Activated naive CD8-positive, alpha-beta T cell treated with anti-CD3 and anti-CD28 coated beads, Interleukin-2, amount 50 U/mL, for 24 hours (primary cell): Measurements from ENCODE around the gene KRT13.

Source experiments
- ATAC-seq: fragments of 150-1000 bp; cut with Tn5 transposase; one replicate; pipeline ENCODE4 v1.10.0; 2021
- DNase-seq: peaks from one replicate; pipeline ENCODE4 v3.0.0; 2021
- H3K27ac Mint-ChIP-seq: one replicate; pipeline ENCODE4 v1.8.0; 2021; ENCODE audit warnings: mild to moderate bottlenecking, mixed read lengths
- H3K27me3 Mint-ChIP-seq: one replicate; pipeline ENCODE4 v1.8.0; 2021; ENCODE audit warnings: mixed read lengths
- H3K36me3 Mint-ChIP-seq: one replicate; pipeline ENCODE4 v1.8.0; 2021; ENCODE audit warnings: low read depth, mixed read lengths
- H3K4me1 Mint-ChIP-seq: one replicate; pipeline ENCODE4 v1.8.0; 2021; ENCODE audit warnings: mixed read lengths
- H3K4me3 Mint-ChIP-seq: one replicate; pipeline ENCODE4 v1.8.0; 2021; ENCODE audit warnings: mild to moderate bottlenecking, moderate library complexity, mixed read lengths
- H3K9me3 Mint-ChIP-seq: one replicate; pipeline ENCODE4 v1.8.0; 2021; ENCODE audit warnings: mixed read lengths

The KRT13 gene

DNA sequence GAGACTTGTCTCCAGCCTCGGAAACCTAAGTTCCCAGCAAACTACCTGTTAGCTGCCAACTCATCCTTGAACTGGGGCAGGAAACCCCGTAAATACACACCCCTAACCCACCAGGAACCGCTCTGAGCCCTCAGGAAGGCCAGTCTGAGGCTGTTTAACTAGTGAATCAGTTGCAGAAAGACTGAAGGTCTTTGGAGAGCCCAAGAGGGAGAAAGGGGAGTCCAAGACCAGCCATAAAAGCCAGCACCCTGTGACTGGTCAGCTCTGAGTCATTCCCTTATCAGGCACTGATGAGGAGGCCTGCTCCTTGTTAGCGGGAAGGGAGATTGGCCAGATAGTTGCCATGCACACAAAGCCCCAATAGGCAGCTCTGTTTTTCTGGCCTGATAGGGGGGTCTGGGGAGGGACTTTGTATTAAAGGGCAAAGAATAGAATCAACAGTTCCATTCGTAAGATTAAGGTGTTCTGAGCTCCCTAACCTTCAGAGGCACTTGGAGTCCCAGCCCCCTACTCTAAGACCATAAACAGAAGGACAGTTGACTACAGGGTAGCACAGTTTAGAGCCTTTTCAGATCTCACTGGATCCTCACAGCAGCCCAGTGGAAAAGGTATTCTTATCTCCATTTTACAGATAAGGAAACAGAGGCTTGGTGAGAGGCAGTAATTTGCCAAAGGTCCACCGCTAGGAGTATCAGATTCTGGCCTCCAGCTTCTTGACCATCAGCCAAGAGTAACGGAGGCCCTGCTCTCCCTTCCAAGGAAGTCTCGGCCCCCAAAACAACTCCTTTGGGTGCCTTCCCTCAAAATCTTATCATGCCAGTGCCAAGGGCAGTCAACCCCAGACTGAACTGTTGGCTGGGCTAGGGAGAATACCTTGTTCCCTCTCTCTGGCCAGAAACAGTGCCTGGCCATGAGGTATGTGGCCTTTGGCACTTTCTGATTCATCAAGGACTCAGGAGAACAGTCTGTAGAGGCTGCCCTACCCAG, 24.9 kb upstream of the KRT13 start:
- peaks cover 52% of the 10 kb centered on the region for H3K27me3 Mint-ChIP-seq
- DNase-seq (no peak), ATAC-seq (no peak)
- H3K9me3 Mint-ChIP-seq: no peaks in the 10 kb centered on the region
- no peaks in the 10 kb centered on the region for H3K36me3 Mint-ChIP-seq
- no peak overlapping the region for H3K27ac Mint-ChIP-seq
- H3K4me3 Mint-ChIP-seq: no peak overlapping the region
- H3K4me1 Mint-ChIP-seq: peaks cover 6% of the 10 kb centered on the region

DNA sequence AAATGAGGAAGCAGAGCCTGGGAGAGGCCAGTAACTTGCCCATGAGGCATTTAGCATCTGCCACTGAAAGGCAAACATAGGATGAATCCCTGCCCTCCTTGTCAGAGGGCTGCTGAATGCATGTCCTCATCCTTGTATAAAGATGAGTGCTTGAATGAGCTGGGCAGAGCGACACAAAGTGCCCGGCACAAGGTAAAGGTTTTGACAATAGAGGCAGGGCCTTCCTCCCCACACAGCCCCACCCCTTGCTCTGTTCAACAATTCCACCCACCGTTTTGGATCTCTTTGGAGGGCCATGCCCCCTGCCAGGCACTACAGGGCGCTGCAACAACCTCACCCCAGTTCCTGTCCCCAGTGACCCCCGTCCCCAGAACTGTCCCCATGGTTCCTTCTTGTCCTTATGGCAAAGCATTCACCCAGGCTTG, 24.1 kb upstream of the KRT13 start:
- peaks cover 6% of the 10 kb centered on the region for H3K4me1 Mint-ChIP-seq
- peaks cover 52% of the 10 kb centered on the region for H3K27me3 Mint-ChIP-seq
- DNase-seq (no peak), ATAC-seq (no peak)
- H3K9me3 Mint-ChIP-seq: no peaks in the 10 kb centered on the region
- H3K4me3 Mint-ChIP-seq: no peak overlapping the region
- H3K36me3 Mint-ChIP-seq: no peaks in the 10 kb centered on the region
- H3K27ac Mint-ChIP-seq: no peak overlapping the region

GRCh38 chr17:41528959-41529353, 23.5 kb upstream of the KRT13 start:
- DNase-seq: no peak
- H3K36me3 Mint-ChIP-seq: no peaks in the 10 kb centered on the region
- H3K4me3 Mint-ChIP-seq: no peak overlapping the region
- H3K4me1 Mint-ChIP-seq: peaks cover 6% of the 10 kb centered on the region
- ATAC-seq: no peak
- no peak overlapping the region for H3K27ac Mint-ChIP-seq
- no peaks in the 10 kb centered on the region for H3K9me3 Mint-ChIP-seq
- H3K27me3 Mint-ChIP-seq: peaks cover 52% of the 10 kb centered on the region

DNA sequence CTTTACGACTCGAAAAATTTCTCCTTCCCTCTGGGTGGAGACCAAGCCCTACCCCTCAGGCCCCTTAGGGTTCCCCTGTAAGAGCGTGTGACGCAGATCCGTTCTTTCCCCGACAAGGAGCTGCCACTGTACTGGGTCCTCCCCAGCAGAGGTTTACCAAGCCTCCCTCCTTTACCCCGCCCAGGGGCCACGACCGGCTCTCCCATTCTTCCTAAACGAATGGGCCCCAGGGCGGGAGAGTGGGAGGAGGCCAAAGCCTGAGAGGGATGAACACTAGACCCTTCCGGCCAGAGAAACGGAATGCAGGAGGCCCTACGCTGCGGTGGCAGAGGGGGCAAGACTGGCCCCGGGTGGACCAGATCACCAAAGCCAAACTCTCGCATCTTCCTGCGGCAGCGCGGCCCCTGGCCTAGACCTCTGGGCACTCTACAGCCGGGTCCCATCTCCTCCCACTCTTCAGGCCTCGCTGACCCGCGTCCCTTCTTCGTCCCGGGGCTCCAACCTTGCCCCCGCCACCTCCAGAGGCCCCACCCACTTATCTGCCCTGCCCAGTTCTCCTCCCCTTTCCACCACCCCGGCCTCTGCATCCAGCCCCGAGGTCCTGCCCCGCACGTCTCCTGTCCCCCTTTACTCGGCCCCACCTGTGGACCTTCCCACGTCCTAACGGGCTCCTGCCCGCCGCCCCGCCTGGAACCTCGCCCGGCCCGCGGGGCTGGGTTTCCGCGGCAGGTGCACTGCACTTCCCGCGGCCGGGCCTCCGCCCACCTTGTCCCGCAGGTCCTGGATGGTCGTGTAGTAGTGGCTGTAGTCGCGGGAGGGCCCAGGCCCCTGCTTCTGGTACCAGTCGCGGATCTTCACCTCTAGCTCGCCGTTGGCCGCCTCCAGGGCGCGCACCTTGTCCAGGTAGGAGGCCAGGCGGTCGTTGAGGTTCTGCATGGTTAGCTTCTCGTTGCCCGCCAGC, 21.9 kb upstream of the KRT13 start:
- Mint-ChIP-seq H3K9me3 (no peaks in the 10 kb centered on the region), H3K4me1 (peaks cover 6% of the 10 kb centered on the region), H3K27ac (no peak overlapping the region), H3K27me3 (peaks cover 46% of the 10 kb centered on the region), H3K36me3 (no peaks in the 10 kb centered on the region), H3K4me3 (no peak overlapping the region)
- DNase-seq: no peak
- ATAC-seq: no peak

DNA sequence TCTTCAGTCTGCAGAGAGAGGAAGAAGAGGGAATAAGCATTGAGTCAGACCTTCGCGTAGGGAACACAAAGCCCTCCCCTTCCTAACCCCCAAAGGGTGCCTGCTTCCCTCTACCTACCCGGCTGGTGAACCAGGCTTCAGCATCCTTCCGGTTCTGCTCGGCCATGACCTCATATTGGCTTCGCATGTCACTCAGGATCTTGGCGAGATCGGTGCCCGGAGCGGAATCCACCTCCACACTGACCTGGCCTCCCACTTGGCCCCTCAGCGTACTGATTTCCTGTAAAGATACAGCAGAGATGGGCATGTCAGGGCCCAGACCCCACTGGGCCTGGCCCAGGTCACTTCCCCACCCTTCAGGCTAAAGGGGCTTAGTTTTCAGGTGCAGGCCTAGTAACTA, 18.8 kb upstream of the KRT13 start:
- ATAC-seq (no peak), DNase-seq (no peak)
- H3K4me1 Mint-ChIP-seq: peaks cover 5% of the 10 kb centered on the region
- no peak overlapping the region for H3K27ac Mint-ChIP-seq
- H3K9me3 Mint-ChIP-seq: no peaks in the 10 kb centered on the region
- H3K27me3 Mint-ChIP-seq: peaks cover 31% of the 10 kb centered on the region
- H3K36me3 Mint-ChIP-seq: no peaks in the 10 kb centered on the region
- H3K4me3 Mint-ChIP-seq: no peak overlapping the region

- DNase-seq (no peak), ATAC-seq (no peak)
- Mint-ChIP-seq H3K36me3 (no peaks in the 10 kb centered on the region), H3K9me3 (no peaks in the 10 kb centered on the region), H3K4me3 (no peak overlapping the region), H3K27me3 (peaks cover 27% of the 10 kb centered on the region), H3K4me1 (peaks cover 2% of the 10 kb centered on the region), H3K27ac (no peak overlapping the region)
Observed at GRCh38 chr17:41523787-41524186, 18.4 kb upstream of the KRT13 start.

DNA sequence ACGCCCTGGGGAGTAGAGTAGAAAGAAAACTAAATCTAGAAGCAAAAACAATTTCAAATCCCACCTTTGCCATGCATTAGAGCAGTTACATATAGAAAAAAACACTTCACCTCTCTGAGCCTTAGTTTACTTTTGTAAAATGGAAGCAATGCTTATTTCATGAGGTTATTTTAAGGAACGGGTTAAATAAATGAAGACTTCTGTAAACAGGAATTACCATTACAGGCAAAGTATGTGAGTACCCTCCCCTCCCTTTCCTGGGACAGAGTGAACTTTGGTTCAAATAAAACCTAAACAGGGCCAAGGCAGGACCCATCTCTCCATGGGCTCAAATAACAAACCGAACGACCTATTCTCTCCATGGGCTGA, 17.8 kb upstream of the KRT13 start:
- Mint-ChIP-seq H3K4me3 (no peak overlapping the region), H3K27ac (no peak overlapping the region), H3K36me3 (no peaks in the 10 kb centered on the region), H3K4me1 (no peaks in the 10 kb centered on the region), H3K9me3 (no peaks in the 10 kb centered on the region), H3K27me3 (peaks cover 21% of the 10 kb centered on the region)
- ATAC-seq (no peak), DNase-seq (no peak)

DNA sequence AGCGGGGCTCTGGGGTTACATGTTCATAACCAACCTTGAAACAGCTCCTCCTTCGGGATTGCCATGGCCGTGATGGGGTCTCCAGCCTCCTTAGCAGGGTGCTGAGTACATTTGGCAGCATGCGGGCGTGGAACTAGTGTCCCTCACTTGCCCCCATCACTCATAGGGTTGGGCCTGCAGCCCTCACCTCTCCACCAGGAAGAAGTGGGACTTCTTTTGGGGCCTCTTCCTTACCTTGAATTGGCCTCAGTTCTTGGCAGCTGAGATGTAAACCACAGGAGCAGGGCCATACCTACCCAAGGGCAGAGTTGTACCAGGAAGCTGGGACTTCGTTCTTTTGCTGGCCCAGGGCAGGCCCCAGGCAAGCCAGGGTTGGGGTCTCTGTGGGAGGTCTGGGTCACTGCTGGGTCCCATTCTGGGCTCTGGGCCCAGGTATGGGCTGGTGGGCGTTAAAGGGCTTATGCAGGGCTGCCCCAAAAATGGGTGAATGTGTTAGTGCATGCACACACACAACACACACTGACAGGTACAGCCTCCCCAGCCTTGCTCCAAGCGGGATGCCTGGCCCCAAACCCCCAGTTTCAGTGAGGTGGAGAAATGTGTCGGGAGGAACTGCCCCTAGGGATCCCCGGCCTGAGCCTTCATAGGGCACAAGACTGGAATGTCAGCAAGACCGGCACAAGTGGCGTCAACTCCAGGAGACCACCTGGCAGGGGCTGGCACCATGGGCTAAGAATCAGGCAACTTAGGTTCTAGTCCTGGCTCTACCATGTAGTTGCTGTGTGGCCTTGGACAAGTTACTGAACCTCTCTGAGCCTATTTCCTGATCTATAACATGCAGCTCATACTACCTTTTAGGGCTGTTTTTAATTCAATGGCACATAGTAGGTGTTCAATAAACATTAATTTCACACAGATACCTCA, 17.2 kb upstream of the KRT13 start:
- ATAC-seq (no peak), DNase-seq (no peak)
- Mint-ChIP-seq H3K4me1 (no peaks in the 10 kb centered on the region), H3K27ac (no peak overlapping the region), H3K36me3 (no peaks in the 10 kb centered on the region), H3K4me3 (no peak overlapping the region), H3K27me3 (peaks cover 18% of the 10 kb centered on the region), H3K9me3 (no peaks in the 10 kb centered on the region)

- H3K27me3 Mint-ChIP-seq: peaks cover 9% of the 10 kb centered on the region
Observed at GRCh38 chr17:41521574-41522261, 16.3 kb upstream of the KRT13 start.

GRCh38 chr17:41520821-41521521, 15.6 kb upstream of the KRT13 start:
- peaks cover 4% of the 10 kb centered on the region for H3K27me3 Mint-ChIP-seq
- H3K4me3 Mint-ChIP-seq: no peak overlapping the region
- ATAC-seq: no peak

More at GRCh38 chr17:41521574-41522261, 16.3 kb upstream of the KRT13 start:
- H3K9me3 Mint-ChIP-seq: no peaks in the 10 kb centered on the region
- ATAC-seq (no peak), DNase-seq (no peak)
- H3K27ac Mint-ChIP-seq: no peak overlapping the region
- no peaks in the 10 kb centered on the region for H3K4me1 Mint-ChIP-seq
- H3K36me3 Mint-ChIP-seq: no peaks in the 10 kb centered on the region
- H3K4me3 Mint-ChIP-seq: no peak overlapping the region

DNA sequence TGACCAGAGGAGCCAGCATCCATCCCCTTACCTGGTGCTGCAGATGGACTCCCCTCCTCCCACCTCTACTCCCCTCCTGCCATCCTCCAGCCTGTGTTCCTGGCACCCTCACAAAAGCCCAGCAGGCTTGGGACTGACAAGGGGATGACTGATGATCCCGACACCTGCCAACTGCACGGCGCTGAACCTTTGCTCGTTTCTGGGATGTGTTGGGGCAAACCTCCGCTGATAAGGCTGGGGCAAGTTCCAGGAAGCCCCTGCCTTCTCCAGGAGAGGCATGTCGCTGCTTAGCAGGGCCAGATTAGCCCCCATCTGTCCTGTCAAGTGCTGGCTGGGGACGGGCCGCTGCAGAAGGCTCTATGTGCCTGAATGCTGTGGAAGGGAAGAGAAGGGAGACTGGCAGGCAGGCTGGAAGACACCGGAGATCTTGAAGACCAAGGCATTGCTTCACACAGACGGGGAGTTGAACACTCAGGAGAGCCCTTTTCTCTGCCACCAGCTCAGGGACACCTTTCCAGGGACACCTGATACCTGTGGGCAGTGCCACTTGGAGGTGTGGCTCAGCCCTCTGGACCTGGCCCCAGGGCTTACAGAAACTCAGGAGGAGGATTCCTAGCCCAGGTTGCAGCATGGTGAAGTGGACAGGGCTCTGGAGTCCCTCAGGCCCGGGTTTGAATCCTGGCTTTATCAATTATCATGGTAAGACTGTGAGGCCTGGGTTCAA, 14.3 kb upstream of the KRT13 start:
- Mint-ChIP-seq H3K4me3 (no peak overlapping the region), H3K27me3 (peaks cover 1% of the 10 kb centered on the region), H3K9me3 (no peaks in the 10 kb centered on the region), H3K27ac (no peak overlapping the region), H3K36me3 (no peaks in the 10 kb centered on the region), H3K4me1 (no peaks in the 10 kb centered on the region)
- DNase-seq (no peak), ATAC-seq (no peak)

More at GRCh38 chr17:41520821-41521521, 15.6 kb upstream of the KRT13 start:
- H3K9me3 Mint-ChIP-seq: no peaks in the 10 kb centered on the region
- no peak for DNase-seq
- H3K36me3 Mint-ChIP-seq: no peaks in the 10 kb centered on the region
- H3K27ac Mint-ChIP-seq: no peak overlapping the region
- no peaks in the 10 kb centered on the region for H3K4me1 Mint-ChIP-seq

DNA sequence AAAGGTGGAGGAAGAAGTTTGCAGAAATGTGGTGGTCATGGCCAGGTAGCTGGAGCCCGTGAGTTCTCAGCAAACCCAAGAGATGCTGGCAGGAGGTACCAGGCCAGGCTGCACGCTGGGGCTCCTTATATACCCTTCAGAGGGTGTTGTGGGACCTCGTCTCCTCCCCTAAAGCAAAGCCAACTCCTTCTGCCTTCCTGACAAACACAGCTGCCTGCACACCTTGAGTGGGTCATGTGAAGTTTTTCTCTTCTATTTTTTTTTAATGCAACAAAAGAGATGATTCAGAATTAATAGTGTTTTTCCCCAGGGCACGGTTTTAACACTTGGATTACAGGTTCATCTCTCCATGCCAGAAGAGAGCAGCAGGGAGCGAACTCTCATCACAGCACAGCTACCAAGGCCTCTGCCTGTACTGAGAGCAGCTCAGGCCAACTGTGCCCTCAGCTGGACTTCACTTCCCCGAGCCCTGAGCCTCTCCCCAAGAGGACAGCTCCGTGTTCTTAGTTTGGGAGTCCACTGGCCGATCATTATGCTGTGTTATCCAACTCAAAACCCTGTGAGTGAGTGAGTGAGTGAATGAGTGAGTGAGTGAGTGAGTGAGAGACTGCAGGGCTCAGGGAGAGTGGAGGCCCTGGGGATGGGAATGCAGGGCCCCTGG, 13.5 kb upstream of the KRT13 start, which contains the start of gene KRT15:
TSS of gene KRT15 (minus strand) at position 102 of the 661 bp plus-strand sequence. CDS start at position 39, 63 bp downstream.
- H3K9me3 Mint-ChIP-seq: no peaks in the 10 kb centered on the region
- ATAC-seq (no peak), DNase-seq (no peak)
- peaks cover 1% of the 10 kb centered on the region for H3K27me3 Mint-ChIP-seq
- H3K27ac Mint-ChIP-seq: no peak within 1 kb of the TSS
- no peak within 1 kb of the TSS for H3K4me3 Mint-ChIP-seq
- no peaks in the 10 kb centered on the region for H3K36me3 Mint-ChIP-seq
- no peaks in the 10 kb centered on the region for H3K4me1 Mint-ChIP-seq
